HEK293 (cell line): ENCODE results near the gene ADRA2B.

ENCODE experiments used
- CTCF ChIA-PET: fragments of 350-600 bp; formaldehyde crosslinking; extraction: SDS; loops from one replicate; lab custom pipeline; 2021; ENCODE audit warnings: antibody characterized with exemption; lab: Yijun Ruan, JAX
- POLR2A ChIA-PET: fragments of 300-600 bp; formaldehyde crosslinking; extraction: SDS; loops from one replicate; lab custom pipeline; 2020; ENCODE audit warnings: antibody characterized with exemption, inconsistent platforms; lab: Yijun Ruan, JAX
- H3K27ac ChIP-seq: fragments of 200-500 bp; sonication (Bioruptor generic); 2 replicates; pipeline ENCODE4 v1.5.1; 2014; ENCODE audit warnings: low read depth, low read length, control low read depth, inconsistent platforms; ENCODE audit errors: extremely low read depth
- H3K36me3 ChIP-seq, 2 experiments: fragments of 200-500 bp in 1 of 2; sonication (Bioruptor generic) in 1 of 2; 1 replicate in 1 of 2; 2 replicates in 1 of 2; pipeline ENCODE4 v1.5.1; 2014 to 2017; ENCODE audit warnings: inconsistent platforms in 2 of 2, low read length in 2 of 2; ENCODE audit not compliant: control insufficient read depth in 2 of 2, insufficient read depth in 1 of 2
- H3K4me1 ChIP-seq: fragments of 200-500 bp; sonication (Bioruptor generic); 2 replicates; pipeline ENCODE4 v1.5.1; 2014; ENCODE audit warnings: mild to moderate bottlenecking, low read length, inconsistent platforms; ENCODE audit not compliant: control insufficient read depth, insufficient read depth
- H3K4me3 ChIP-seq: 2 replicates; pipeline ENCODE4 v1.5.1; 2011; ENCODE audit warnings: low read depth, mild to moderate bottlenecking, control low read depth, low read length, moderate library complexity
- H3K9me3 ChIP-seq: fragments of 200-500 bp; sonication (Bioruptor generic); 2 replicates; pipeline ENCODE4 v1.5.1; 2014; ENCODE audit warnings: low read depth, low read length, inconsistent platforms; ENCODE audit not compliant: control insufficient read depth, insufficient read depth
- BCL11B ChIP-seq: fragments of 450-650 bp; formaldehyde crosslinking; IDR thresholded peaks from 2 replicates; pipeline ENCODE4 v1.5.1; 2016; ENCODE audit warnings: low read depth, missing biosample characterization, missing genetic modification characterization
- GLI2 ChIP-seq: fragments of 450-650 bp; formaldehyde crosslinking; IDR thresholded peaks from 2 replicates; pipeline ENCODE4; 2017; ENCODE audit warnings: missing biosample characterization, missing genetic modification characterization, low read depth, borderline replicate concordance
- GLI4 ChIP-seq: fragments of 450-650 bp; formaldehyde crosslinking; IDR thresholded peaks from 2 replicates; pipeline ENCODE4 v1.5.1; 2016; ENCODE audit warnings: missing biosample characterization, missing genetic modification characterization
- GLIS2 ChIP-seq: fragments of 450-650 bp; formaldehyde crosslinking; IDR thresholded peaks from 2 replicates; pipeline ENCODE4 v1.5.1; 2016; ENCODE audit warnings: missing biosample characterization, missing genetic modification characterization
- PRDM1 ChIP-seq: fragments of 450-650 bp; formaldehyde crosslinking; IDR thresholded peaks from 2 replicates; pipeline ENCODE4; 2016; ENCODE audit warnings: missing biosample characterization, missing genetic modification characterization
- SETDB1 ChIP-seq: IDR thresholded peaks from one replicate; pipeline ENCODE4 v1.6.1; 2017; ENCODE audit warnings: mild to moderate bottlenecking, low read length, moderate library complexity, mixed read lengths; ENCODE audit not compliant: insufficient read length
- SP2 ChIP-seq: fragments of 450-650 bp; formaldehyde crosslinking; IDR thresholded peaks from 2 replicates; pipeline ENCODE4 v1.5.1; 2016; ENCODE audit warnings: missing biosample characterization, missing genetic modification characterization
- YY1 ChIP-seq: fragments of 450-650 bp; formaldehyde crosslinking; IDR thresholded peaks from 2 replicates; pipeline ENCODE4 v1.5.1; 2018; ENCODE audit warnings: missing biosample characterization, missing genetic modification characterization
- ZNF133 ChIP-seq: fragments of 450-650 bp; formaldehyde crosslinking; IDR thresholded peaks from 2 replicates; pipeline ENCODE4 v1.5.1; 2016; ENCODE audit warnings: missing biosample characterization, missing genetic modification characterization
- ZNF146 ChIP-seq: fragments of 450-650 bp; formaldehyde crosslinking; IDR thresholded peaks from 2 replicates; pipeline ENCODE4 v1.5.1; 2016; ENCODE audit warnings: missing biosample characterization, missing genetic modification characterization
- ZNF645 ChIP-seq: fragments of 450-650 bp; formaldehyde crosslinking; IDR thresholded peaks from 2 replicates; pipeline ENCODE4; 2016; ENCODE audit warnings: missing biosample characterization, missing genetic modification characterization
- ZNF670 ChIP-seq: fragments of 450-650 bp; formaldehyde crosslinking; IDR thresholded peaks from 2 replicates; pipeline ENCODE4 v1.5.1; 2016; ENCODE audit warnings: missing biosample characterization, missing genetic modification characterization, low read depth
- ZNF837 ChIP-seq: fragments of 450-650 bp; formaldehyde crosslinking; IDR thresholded peaks from 2 replicates; pipeline ENCODE4 v1.5.1; 2016; ENCODE audit warnings: missing biosample characterization, missing genetic modification characterization
- ZSCAN5A ChIP-seq: fragments of 450-650 bp; formaldehyde crosslinking; IDR thresholded peaks from 2 replicates; pipeline ENCODE4 v1.5.1; 2016; ENCODE audit warnings: missing biosample characterization, missing genetic modification characterization
- TF ChIP-seq, protein P1 (sequence below): IDR thresholded peaks from 2 replicates; pipeline ENCODE4 v1.6.1; 2011; ENCODE audit warnings: mild to moderate bottlenecking, low read depth, low read length, borderline replicate concordance
- TF ChIP-seq, protein P2 (sequence below): fragments of 450-650 bp; formaldehyde crosslinking; IDR thresholded peaks from 2 replicates; pipeline ENCODE4 v1.5.1; 2016; ENCODE audit warnings: missing biosample characterization, missing genetic modification characterization
- TF ChIP-seq, protein P3 (sequence below): fragments of 450-650 bp; formaldehyde crosslinking; IDR thresholded peaks from 2 replicates; pipeline ENCODE4 v1.5.1; 2016; ENCODE audit warnings: missing biosample characterization, missing genetic modification characterization
- TF ChIP-seq, protein P4 (sequence below): fragments of 450-650 bp; formaldehyde crosslinking; IDR thresholded peaks from 2 replicates; pipeline ENCODE4 v1.5.1; 2016; ENCODE audit warnings: missing biosample characterization, missing genetic modification characterization

ADRA2B gene

GRCh38 chr2:96135171-96135570, 18.8 kb upstream of the ADRA2B start:
- TF ChIP-seq ZNF146 (tag by site-specific recombination): no peak
- no peak for TF ChIP-seq GLI4 (tag by site-specific recombination)
- TF ChIP-seq, protein P1, sequence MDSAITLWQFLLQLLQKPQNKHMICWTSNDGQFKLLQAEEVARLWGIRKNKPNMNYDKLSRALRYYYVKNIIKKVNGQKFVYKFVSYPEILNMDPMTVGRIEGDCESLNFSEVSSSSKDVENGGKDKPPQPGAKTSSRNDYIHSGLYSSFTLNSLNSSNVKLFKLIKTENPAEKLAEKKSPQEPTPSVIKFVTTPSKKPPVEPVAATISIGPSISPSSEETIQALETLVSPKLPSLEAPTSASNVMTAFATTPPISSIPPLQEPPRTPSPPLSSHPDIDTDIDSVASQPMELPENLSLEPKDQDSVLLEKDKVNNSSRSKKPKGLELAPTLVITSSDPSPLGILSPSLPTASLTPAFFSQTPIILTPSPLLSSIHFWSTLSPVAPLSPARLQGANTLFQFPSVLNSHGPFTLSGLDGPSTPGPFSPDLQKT: no peak
- TF ChIP-seq ZNF645 (tag by site-specific recombination): no peak
- TF ChIP-seq YY1 (tag by site-specific recombination): no peak
- no peak for TF ChIP-seq ZSCAN5A (tag by site-specific recombination)
- TF ChIP-seq BCL11B (tag by site-specific recombination): no peak
- no peak for TF ChIP-seq GLI2 (tag by site-specific recombination)
- no peak for TF ChIP-seq GLIS2 (tag by site-specific recombination)
- no peak for TF ChIP-seq PRDM1
- no peak for TF ChIP-seq ZNF133 (tag by site-specific recombination)
- TF ChIP-seq SP2 (tag by site-specific recombination): no peak
- TF ChIP-seq ZNF837: no peak
- TF ChIP-seq, protein P2, sequence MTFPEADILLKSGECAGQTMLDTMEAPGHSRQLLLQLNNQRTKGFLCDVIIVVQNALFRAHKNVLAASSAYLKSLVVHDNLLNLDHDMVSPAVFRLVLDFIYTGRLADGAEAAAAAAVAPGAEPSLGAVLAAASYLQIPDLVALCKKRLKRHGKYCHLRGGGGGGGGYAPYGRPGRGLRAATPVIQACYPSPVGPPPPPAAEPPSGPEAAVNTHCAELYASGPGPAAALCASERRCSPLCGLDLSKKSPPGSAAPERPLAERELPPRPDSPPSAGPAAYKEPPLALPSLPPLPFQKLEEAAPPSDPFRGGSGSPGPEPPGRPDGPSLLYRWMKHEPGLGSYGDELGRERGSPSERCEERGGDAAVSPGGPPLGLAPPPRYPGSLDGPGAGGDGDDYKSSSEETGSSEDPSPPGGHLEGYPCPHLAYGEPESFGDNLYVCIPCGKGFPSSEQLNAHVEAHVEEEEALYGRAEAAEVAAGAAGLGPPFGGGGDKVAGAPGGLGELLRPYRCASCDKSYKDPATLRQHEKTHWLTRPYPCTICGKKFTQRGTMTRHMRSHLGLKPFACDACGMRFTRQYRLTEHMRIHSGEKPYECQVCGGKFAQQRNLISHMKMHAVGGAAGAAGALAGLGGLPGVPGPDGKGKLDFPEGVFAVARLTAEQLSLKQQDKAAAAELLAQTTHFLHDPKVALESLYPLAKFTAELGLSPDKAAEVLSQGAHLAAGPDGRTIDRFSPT: no peak
- TF ChIP-seq, protein P3, sequence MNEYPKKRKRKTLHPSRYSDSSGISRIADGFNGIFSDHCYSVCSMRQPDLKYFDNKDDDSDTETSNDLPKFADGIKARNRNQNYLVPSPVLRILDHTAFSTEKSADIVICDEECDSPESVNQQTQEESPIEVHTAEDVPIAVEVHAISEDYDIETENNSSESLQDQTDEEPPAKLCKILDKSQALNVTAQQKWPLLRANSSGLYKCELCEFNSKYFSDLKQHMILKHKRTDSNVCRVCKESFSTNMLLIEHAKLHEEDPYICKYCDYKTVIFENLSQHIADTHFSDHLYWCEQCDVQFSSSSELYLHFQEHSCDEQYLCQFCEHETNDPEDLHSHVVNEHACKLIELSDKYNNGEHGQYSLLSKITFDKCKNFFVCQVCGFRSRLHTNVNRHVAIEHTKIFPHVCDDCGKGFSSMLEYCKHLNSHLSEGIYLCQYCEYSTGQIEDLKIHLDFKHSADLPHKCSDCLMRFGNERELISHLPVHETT (tag by site-specific recombination): no peak
- TF ChIP-seq, protein P4, sequence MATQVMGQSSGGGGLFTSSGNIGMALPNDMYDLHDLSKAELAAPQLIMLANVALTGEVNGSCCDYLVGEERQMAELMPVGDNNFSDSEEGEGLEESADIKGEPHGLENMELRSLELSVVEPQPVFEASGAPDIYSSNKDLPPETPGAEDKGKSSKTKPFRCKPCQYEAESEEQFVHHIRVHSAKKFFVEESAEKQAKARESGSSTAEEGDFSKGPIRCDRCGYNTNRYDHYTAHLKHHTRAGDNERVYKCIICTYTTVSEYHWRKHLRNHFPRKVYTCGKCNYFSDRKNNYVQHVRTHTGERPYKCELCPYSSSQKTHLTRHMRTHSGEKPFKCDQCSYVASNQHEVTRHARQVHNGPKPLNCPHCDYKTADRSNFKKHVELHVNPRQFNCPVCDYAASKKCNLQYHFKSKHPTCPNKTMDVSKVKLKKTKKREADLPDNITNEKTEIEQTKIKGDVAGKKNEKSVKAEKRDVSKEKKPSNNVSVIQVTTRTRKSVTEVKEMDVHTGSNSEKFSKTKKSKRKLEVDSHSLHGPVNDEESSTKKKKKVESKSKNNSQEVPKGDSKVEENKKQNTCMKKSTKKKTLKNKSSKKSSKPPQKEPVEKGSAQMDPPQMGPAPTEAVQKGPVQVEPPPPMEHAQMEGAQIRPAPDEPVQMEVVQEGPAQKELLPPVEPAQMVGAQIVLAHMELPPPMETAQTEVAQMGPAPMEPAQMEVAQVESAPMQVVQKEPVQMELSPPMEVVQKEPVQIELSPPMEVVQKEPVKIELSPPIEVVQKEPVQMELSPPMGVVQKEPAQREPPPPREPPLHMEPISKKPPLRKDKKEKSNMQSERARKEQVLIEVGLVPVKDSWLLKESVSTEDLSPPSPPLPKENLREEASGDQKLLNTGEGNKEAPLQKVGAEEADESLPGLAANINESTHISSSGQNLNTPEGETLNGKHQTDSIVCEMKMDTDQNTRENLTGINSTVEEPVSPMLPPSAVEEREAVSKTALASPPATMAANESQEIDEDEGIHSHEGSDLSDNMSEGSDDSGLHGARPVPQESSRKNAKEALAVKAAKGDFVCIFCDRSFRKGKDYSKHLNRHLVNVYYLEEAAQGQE (tag by site-specific recombination): no peak
- no peak for TF ChIP-seq SETDB1
- no peak for TF ChIP-seq ZNF670 (tag by site-specific recombination)
- CTCF ChIA-PET: interaction anchor here (1.0 to 2.7 kb wide), 3 partner anchors 18 to 112 kb away, joined by 3 to 12 read pairs (median 4); partner anchors contain the start of gene ADRA2B
- POLR2A ChIA-PET: no interaction called here
- H3K4me1 ChIP-seq: no peaks in the 10 kb centered on the region
- no peak overlapping the region for H3K4me3 ChIP-seq
- H3K36me3 ChIP-seq: no peaks in the 10 kb centered on the region
- H3K27ac ChIP-seq: no peak overlapping the region
- H3K9me3 ChIP-seq: no peaks in the 10 kb centered on the region
